Left ventricle myocardium inferior (tissue), 1 donor: ENCODE data around the gene RGS5. TPM values are rescaled to one million over a fixed set of nuclear protein-coding genes. Genes with fewer than 3 reads are reported as not detected.

Source experiments
- DNase-seq: peaks from one replicate; pipeline ENCODE4 v3.0.0-alpha.2; 2020
- H3K27ac ChIP-seq: fragments of 200-600 bp; replicated peaks from 2 replicates; pipeline ENCODE4 v1.8.0; 2021
- H3K27me3 ChIP-seq: fragments of 200-600 bp; 2 replicates; pipeline ENCODE4 v1.8.0; 2021; ENCODE audit warnings: low read depth
- H3K36me3 ChIP-seq: fragments of 200-600 bp; 2 replicates; pipeline ENCODE4 v1.8.0; 2021
- H3K4me1 ChIP-seq: fragments of 200-600 bp; 2 replicates; pipeline ENCODE4 v1.8.0; 2021
- H3K4me3 ChIP-seq: fragments of 200-600 bp; 2 replicates; pipeline ENCODE4 v1.8.0; 2021; ENCODE audit warnings: mild to moderate bottlenecking, moderate library complexity
- H3K9me3 ChIP-seq: fragments of 200-600 bp; replicated peaks from 2 replicates; pipeline ENCODE4 v1.8.0; 2021
- intact Hi-C: fragments of 100-400 bp; cut with micrococcal nuclease; formaldehyde crosslinking; loops from one replicate; pipeline ENCODE4 v1.11.0; 2022
- total RNA-seq: library from RNA; stranded (reverse); fragmentation: NEBNext Ultra II Directional; extraction: Animal tissue kit (Norgen Biotek cat#: 25700); gene quantifications from one replicate; pipeline ENCODE4 v1.2.1, GENCODE V29; 2021
- TF ChIP-seq, protein P1 (sequence below): fragments of 200-600 bp; IDR thresholded peaks from 2 replicates; pipeline ENCODE4 v1.8.0; 2021; ENCODE audit warnings: antibody characterized with exemption, mild to moderate bottlenecking, borderline replicate concordance
- donor health status: DM: no; HTN: yes; CAD: no; lungs with severe emphysema.

Gene RGS5
- total RNA-seq, 1 donor from 2014 or later: 256 TPM

DNA sequence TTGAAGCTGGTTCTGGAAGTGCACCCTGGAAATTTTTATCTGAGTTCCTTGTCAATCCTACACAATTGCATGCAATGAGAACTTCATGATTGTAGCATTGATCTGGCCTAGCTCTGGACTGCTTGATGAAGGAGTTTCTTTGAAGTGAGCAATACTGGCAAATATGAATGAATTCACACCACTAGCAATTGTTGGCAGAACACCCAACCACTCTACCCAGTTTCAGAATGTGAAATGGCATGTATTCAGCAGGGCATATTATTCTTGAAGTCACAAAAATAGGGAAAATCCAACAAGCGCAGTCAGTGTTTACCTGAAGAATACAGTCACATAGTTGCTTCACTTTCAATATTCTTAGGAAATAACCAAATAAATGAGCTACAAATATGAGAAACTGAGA, 57.3 kb downstream of the RGS5 start:
- Histone ChIP-seq H3K27me3 (no peaks in the 10 kb centered on the region), H3K36me3 (no peaks in the 10 kb centered on the region), H3K27ac (no peak overlapping the region), H3K4me3 (no peak overlapping the region), H3K9me3 (no peaks in the 10 kb centered on the region), H3K4me1 (peaks cover 9% of the 10 kb centered on the region)
- DNase-seq: no peak
- intact Hi-C loops: no loop called here
- TF ChIP-seq, protein P1, sequence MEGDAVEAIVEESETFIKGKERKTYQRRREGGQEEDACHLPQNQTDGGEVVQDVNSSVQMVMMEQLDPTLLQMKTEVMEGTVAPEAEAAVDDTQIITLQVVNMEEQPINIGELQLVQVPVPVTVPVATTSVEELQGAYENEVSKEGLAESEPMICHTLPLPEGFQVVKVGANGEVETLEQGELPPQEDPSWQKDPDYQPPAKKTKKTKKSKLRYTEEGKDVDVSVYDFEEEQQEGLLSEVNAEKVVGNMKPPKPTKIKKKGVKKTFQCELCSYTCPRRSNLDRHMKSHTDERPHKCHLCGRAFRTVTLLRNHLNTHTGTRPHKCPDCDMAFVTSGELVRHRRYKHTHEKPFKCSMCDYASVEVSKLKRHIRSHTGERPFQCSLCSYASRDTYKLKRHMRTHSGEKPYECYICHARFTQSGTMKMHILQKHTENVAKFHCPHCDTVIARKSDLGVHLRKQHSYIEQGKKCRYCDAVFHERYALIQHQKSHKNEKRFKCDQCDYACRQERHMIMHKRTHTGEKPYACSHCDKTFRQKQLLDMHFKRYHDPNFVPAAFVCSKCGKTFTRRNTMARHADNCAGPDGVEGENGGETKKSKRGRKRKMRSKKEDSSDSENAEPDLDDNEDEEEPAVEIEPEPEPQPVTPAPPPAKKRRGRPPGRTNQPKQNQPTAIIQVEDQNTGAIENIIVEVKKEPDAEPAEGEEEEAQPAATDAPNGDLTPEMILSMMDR: no peak

DNA sequence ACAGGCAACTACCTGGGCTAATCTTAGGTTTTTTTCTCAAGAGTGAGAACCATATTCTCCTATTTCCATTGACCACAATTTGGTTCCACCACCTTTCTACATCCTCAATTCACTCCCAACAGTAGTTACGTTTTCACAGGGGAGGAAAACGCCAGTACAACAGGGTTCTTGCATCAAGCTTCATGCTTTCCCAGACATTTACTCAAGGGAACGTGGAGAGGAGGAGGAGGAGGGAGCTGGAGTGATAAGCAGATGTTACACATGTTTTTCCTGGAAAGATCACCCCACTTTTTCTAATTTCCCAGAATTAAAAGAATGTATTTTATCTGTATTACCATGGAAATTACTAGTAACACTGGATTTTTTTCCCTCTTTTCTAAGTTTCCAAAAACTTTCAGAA, 58.3 kb downstream of the RGS5 start:
- TF ChIP-seq, protein P1: no peak
- Histone ChIP-seq H3K36me3 (no peaks in the 10 kb centered on the region), H3K9me3 (no peaks in the 10 kb centered on the region), H3K27me3 (no peaks in the 10 kb centered on the region), H3K27ac (no peak overlapping the region), H3K4me1 (peaks cover 9% of the 10 kb centered on the region), H3K4me3 (no peak overlapping the region)
- DNase-seq: no peak
- intact Hi-C loops: no loop called here

DNA sequence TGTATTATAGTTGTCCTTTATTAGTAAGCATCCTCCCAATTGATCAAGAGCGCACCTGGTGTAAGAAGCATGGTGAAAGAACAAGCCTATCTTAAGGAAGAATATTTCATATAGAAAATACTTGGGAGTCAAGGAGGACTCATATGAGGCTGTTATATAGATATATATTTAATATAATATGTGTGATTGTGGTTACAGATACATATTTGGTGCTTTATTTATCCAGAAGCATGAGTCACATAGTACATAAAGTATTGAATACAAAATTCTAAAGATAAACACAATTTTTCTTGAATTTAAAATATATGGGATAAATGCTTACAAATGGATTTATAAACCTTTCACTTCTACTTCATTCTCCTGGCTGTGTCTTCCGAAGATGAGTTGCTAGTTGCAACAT, 60.6 kb downstream of the RGS5 start:
- Histone ChIP-seq H3K9me3 (no peaks in the 10 kb centered on the region), H3K27ac (no peak overlapping the region), H3K36me3 (no peaks in the 10 kb centered on the region), H3K27me3 (no peaks in the 10 kb centered on the region), H3K4me1 (peaks cover 9% of the 10 kb centered on the region), H3K4me3 (no peak overlapping the region)
- TF ChIP-seq, protein P1: no peak
- intact Hi-C loops: no loop called here
- no peak for DNase-seq

DNA sequence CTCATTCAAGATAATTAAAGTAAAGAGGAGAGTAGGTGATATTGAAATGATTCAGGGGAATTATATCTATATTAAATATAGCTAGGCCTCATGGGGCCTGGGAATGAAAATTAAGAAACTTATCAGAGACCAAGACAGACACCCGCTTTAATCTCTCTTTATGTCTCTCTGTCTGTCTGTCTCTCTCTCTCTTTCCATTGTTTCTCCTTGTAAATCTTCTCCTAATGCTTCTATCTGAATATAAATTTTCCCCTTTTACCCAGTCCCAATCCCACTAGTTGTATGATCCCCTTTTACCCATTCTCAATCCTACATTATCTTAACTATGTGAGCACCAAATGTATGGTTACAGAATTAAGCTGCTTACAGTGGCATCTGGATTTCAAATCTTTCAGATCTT, 61.2 kb downstream of the RGS5 start:
- H3K27ac ChIP-seq: no peak overlapping the region
- intact Hi-C loops: no loop called here
- H3K4me1 ChIP-seq: peaks cover 9% of the 10 kb centered on the region
- peaks cover 4% of the 10 kb centered on the region for H3K9me3 ChIP-seq
- no peaks in the 10 kb centered on the region for H3K27me3 ChIP-seq
- H3K36me3 ChIP-seq: no peaks in the 10 kb centered on the region
- H3K4me3 ChIP-seq: no peak overlapping the region
- TF ChIP-seq, protein P1: no peak
- DNase-seq: no peak

DNA sequence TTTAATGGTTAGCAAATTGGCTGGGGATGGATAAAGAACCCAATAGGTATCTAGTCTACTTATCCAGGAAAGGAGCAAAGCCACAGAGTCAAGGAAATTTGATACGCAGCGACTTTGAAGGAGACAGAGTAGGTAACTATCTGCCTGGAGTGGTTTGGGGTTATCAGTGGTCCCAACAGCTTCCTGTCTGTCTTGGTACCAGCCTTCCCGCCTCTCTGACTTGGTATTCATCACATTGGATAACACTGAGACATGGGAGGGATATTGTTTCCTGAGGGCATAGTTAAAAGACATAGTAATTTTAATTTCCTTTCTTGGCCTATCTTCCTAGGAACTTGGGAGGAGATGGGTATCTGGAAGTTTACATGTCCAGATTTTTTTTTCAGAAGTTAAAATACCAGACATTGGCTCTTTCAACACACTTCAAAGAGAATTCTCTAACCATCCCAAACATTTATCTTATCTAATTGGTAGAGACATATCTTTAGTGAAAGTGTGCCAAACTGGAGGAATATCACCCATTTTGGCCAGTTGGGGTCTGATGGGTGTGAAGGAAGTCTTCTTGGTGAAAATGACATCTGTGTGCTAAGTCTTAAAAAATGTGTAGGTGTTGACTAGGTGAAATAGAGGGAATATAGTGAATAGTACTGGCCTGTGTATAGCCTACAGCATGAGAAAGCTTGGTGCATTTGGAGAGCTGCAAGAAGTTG, 65.0 kb downstream of the RGS5 start:
- TF ChIP-seq, protein P1: no peak
- no peak for DNase-seq

More for the DNA sequence above, 65.0 kb downstream of the RGS5 start:
- Histone ChIP-seq H3K9me3 (peaks cover 4% of the 10 kb centered on the region), H3K4me1 (no peaks in the 10 kb centered on the region), H3K4me3 (no peak overlapping the region), H3K27me3 (no peaks in the 10 kb centered on the region), H3K27ac (no peak overlapping the region), H3K36me3 (no peaks in the 10 kb centered on the region)
- intact Hi-C loops: no loop called here
